IMR-90 (cell line): Measurements from ENCODE around the gene MAML3.
A peak's percentile ranks its signal among the peaks of the same experiment; 100 is the strongest.

Source experiments
- MAZ ChIP-seq: IDR thresholded peaks from 2 replicates; pipeline ENCODE4 v1.6.1; 2012; ENCODE audit warnings: low read depth, mild to moderate bottlenecking, low read length, improper control_type of control experiment, moderate library complexity, borderline replicate concordance
- POLR2A ChIP-seq: IDR thresholded peaks from 2 replicates; pipeline ENCODE4 v1.6.1; 2012; ENCODE audit warnings: mild to moderate bottlenecking, low read depth, low read length
- TF ChIP-seq, protein P1 (sequence below): conservative IDR thresholded peaks from 2 replicates; pipeline ENCODE4 v1.5.1; 2012; ENCODE audit warnings: mild to moderate bottlenecking, low read depth, low read length, improper control_type of control experiment
- TF ChIP-seq, protein P2 (sequence below): fragments of 150-350 bp; IDR thresholded peaks from 2 replicates; pipeline ENCODE4 v1.6.1; 2016; ENCODE audit warnings: low read depth, mild to moderate bottlenecking, low read length, moderate library complexity, borderline replicate concordance

DNA sequence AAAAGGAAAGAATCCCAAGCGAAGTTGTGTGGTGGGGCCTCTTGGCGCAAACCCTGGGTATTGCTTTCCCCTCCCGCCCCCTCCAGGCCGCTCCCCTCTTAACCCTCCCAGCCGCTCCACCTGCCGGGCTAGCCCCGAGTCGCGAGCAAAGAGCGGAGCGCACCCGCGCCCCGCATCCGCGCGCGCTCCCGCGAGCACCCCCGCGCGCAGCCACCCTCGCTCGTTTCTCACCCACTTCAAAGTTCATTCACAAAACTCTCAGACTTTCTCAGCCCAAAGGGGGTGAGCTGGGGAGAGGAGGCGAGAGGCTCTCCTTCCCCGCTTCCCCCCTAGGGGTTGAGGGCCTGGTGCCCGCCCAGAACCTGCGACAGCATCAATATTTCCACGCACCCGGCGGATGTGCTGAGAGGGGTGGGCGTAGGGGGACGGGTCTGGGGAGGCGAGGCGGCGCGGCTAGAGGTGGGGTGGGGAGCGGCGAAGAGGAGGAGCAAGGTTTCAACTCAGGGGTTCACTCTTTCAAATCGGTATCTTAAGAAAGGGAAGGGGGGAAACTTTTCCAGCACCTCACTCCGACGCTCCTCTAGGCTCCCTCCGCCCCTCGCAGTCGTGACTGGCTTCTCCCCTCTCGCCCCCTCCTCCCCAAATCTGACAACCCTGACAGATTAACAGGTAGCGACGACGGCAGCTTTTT is 1.8 kb downstream of the MAML3 start:
- TF ChIP-seq, protein P1, sequence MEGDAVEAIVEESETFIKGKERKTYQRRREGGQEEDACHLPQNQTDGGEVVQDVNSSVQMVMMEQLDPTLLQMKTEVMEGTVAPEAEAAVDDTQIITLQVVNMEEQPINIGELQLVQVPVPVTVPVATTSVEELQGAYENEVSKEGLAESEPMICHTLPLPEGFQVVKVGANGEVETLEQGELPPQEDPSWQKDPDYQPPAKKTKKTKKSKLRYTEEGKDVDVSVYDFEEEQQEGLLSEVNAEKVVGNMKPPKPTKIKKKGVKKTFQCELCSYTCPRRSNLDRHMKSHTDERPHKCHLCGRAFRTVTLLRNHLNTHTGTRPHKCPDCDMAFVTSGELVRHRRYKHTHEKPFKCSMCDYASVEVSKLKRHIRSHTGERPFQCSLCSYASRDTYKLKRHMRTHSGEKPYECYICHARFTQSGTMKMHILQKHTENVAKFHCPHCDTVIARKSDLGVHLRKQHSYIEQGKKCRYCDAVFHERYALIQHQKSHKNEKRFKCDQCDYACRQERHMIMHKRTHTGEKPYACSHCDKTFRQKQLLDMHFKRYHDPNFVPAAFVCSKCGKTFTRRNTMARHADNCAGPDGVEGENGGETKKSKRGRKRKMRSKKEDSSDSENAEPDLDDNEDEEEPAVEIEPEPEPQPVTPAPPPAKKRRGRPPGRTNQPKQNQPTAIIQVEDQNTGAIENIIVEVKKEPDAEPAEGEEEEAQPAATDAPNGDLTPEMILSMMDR = peak; percentile 23
- TF ChIP-seq, protein P2, sequence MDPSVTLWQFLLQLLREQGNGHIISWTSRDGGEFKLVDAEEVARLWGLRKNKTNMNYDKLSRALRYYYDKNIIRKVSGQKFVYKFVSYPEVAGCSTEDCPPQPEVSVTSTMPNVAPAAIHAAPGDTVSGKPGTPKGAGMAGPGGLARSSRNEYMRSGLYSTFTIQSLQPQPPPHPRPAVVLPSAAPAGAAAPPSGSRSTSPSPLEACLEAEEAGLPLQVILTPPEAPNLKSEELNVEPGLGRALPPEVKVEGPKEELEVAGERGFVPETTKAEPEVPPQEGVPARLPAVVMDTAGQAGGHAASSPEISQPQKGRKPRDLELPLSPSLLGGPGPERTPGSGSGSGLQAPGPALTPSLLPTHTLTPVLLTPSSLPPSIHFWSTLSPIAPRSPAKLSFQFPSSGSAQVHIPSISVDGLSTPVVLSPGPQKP = no peak
- TF ChIP-seq MAZ = no peak; the same call in 1 of the 2 replicates
- TF ChIP-seq POLR2A = no peak
